ENCODE data around the gene SLCO3A1. TPM values are rescaled to one million over a fixed set of nuclear protein-coding genes. Genes with fewer than 3 reads are reported as not detected.

The SLCO3A1 gene
- total RNA-seq, 1 donor from 2014 or later, result 7.7 TPM

- peaks cover 14% of the 10 kb centered on the region for H3K4me1 Mint-ChIP-seq (ENCODE audit: low read depth)
- H3K4me3 Mint-ChIP-seq (ENCODE audit: low read depth), result no peak overlapping the region
- H3K9me3 Mint-ChIP-seq (ENCODE audit: low read depth), result no peaks in the 10 kb centered on the region
- no peak for TF ChIP-seq CTCF (IDR thresholded peaks at IDR 0.05; ENCODE audit: unreplicated experiment)
- no peak overlapping the region for H3K27ac Mint-ChIP-seq
- no peaks in the 10 kb centered on the region for H3K36me3 Mint-ChIP-seq (ENCODE audit: insufficient read depth)
- peaks cover 18% of the 10 kb centered on the region for H3K27me3 Mint-ChIP-seq
- no peak for DNase-seq (ENCODE audit: low spot score, unreplicated experiment)
Observed at GRCh38 chr15:91981821-91982800, 128.6 kb downstream of the SLCO3A1 start.

GRCh38 chr15:91983729-91984340 is 130.3 kb downstream of the SLCO3A1 start:
- Mint-ChIP-seq H3K4me3 (ENCODE audit: low read depth) (no peak overlapping the region), H3K27ac (peak overlapping the region; percentile 8), H3K4me1 (ENCODE audit: low read depth) (peaks cover 14% of the 10 kb centered on the region), H3K36me3 (ENCODE audit: insufficient read depth) (no peaks in the 10 kb centered on the region), H3K27me3 (peaks cover 14% of the 10 kb centered on the region), H3K9me3 (ENCODE audit: low read depth) (no peaks in the 10 kb centered on the region)
- TF ChIP-seq CTCF (IDR thresholded peaks at IDR 0.05; ENCODE audit: unreplicated experiment), result no peak
- no peak for DNase-seq (ENCODE audit: low spot score, unreplicated experiment)

GRCh38 chr15:91985297-91985696 is 131.8 kb downstream of the SLCO3A1 start:
- Mint-ChIP-seq H3K27me3 (peaks cover 8% of the 10 kb centered on the region), H3K4me3 (ENCODE audit: low read depth) (no peak overlapping the region), H3K36me3 (ENCODE audit: insufficient read depth) (no peaks in the 10 kb centered on the region), H3K9me3 (ENCODE audit: low read depth) (no peaks in the 10 kb centered on the region), H3K27ac (no peak overlapping the region), H3K4me1 (ENCODE audit: low read depth) (peaks cover 14% of the 10 kb centered on the region)
- TF ChIP-seq CTCF (IDR thresholded peaks at IDR 0.05; ENCODE audit: unreplicated experiment), result no peak
- no peak for DNase-seq (ENCODE audit: low spot score, unreplicated experiment)

- no peaks in the 10 kb centered on the region for H3K36me3 Mint-ChIP-seq (ENCODE audit: insufficient read depth)
- no peak overlapping the region for H3K27ac Mint-ChIP-seq
- no peaks in the 10 kb centered on the region for H3K27me3 Mint-ChIP-seq
- no peaks in the 10 kb centered on the region for H3K9me3 Mint-ChIP-seq (ENCODE audit: low read depth)
- peaks cover 13% of the 10 kb centered on the region for H3K4me1 Mint-ChIP-seq (ENCODE audit: low read depth)
- TF ChIP-seq CTCF (IDR thresholded peaks at IDR 0.05; ENCODE audit: unreplicated experiment), result no peak
- DNase-seq (ENCODE audit: low spot score, unreplicated experiment), result no peak
- no peak overlapping the region for H3K4me3 Mint-ChIP-seq (ENCODE audit: low read depth)
Observed at GRCh38 chr15:91988071-91988470, 134.6 kb downstream of the SLCO3A1 start.

- Mint-ChIP-seq H3K4me3 (ENCODE audit: low read depth) (no peak overlapping the region), H3K36me3 (ENCODE audit: insufficient read depth) (no peaks in the 10 kb centered on the region), H3K27ac (no peak overlapping the region), H3K4me1 (ENCODE audit: low read depth) (peaks cover 8% of the 10 kb centered on the region), H3K9me3 (ENCODE audit: low read depth) (no peaks in the 10 kb centered on the region), H3K27me3 (no peaks in the 10 kb centered on the region)
- DNase-seq (ENCODE audit: low spot score, unreplicated experiment), result no peak
- TF ChIP-seq CTCF (IDR thresholded peaks at IDR 0.05; ENCODE audit: unreplicated experiment), result no peak
Observed at GRCh38 chr15:91988655-91989054, 135.1 kb downstream of the SLCO3A1 start.

All from progenitor cell of endocrine pancreas (in vitro differentiated cells).